AML-193 (cell line): ENCODE results near the gene COMMD1.
"Not testable (repeated sequence)": the region's sequence is repeated elsewhere in the genome, so short reads cannot be mapped to it uniquely, and the experiment has no call there.

ENCODE experiments used
- DNase-seq, 2 experiments: peaks; one replicate each; lab custom pipeline; 2025; lab: John Stamatoyannopoulos, UW

The COMMD1 gene

GRCh38 chr2:62142054-62142453 lies 236.6 kb downstream of the COMMD1 start:
- no peak for DNase-seq

GRCh38 chr2:62143696-62144095 lies 238.2 kb downstream of the COMMD1 start:
- DNase-seq = no peak

- DNase-seq = no peak
Observed at GRCh38 chr2:62144689-62145477, 239.4 kb downstream of the COMMD1 start.

- DNase-seq = peak; percentile 44 to 45
Observed at GRCh38 chr2:62145478-62146100, 240.1 kb downstream of the COMMD1 start.

- DNase-seq = not testable (repeated sequence)
Observed at GRCh38 chr2:62146790-62147189, 241.3 kb downstream of the COMMD1 start.

GRCh38 chr2:62147610-62148301 lies 242.3 kb downstream of the COMMD1 start:
- no peak for DNase-seq

GRCh38 chr2:62149708-62150107 lies 244.2 kb downstream of the COMMD1 start:
- DNase-seq = no peak

- DNase-seq = no peak
Observed at GRCh38 chr2:62150597-62151305, 245.3 kb downstream of the COMMD1 start.

- no peak for DNase-seq
Observed at GRCh38 chr2:62151306-62151638, 245.8 kb downstream of the COMMD1 start.

- DNase-seq = no peak
Observed at GRCh38 chr2:62152000-62152399, 246.5 kb downstream of the COMMD1 start.

GRCh38 chr2:62156861-62157496 lies 251.5 kb downstream of the COMMD1 start:
- DNase-seq = no peak

- no peak for DNase-seq
Observed at GRCh38 chr2:62158444-62159121, 253.1 kb downstream of the COMMD1 start.

- DNase-seq = not testable (repeated sequence)
Observed at GRCh38 chr2:62160691-62161090, 255.2 kb downstream of the COMMD1 start.

- no peak for DNase-seq
Observed at GRCh38 chr2:62163106-62163831, 257.8 kb downstream of the COMMD1 start.

- DNase-seq = no peak
Observed at GRCh38 chr2:62163834-62164233, 258.4 kb downstream of the COMMD1 start.

- DNase-seq = no peak
Observed at GRCh38 chr2:62175728-62176127, 270.3 kb downstream of the COMMD1 start.

- DNase-seq = no peak
Observed at GRCh38 chr2:62176801-62177200, 271.3 kb downstream of the COMMD1 start.

GRCh38 chr2:62177392-62178049 lies 272.0 kb downstream of the COMMD1 start:
- DNase-seq = no peak

GRCh38 chr2:62178741-62179271 lies 273.3 kb downstream of the COMMD1 start:
- DNase-seq = no peak

- no peak for DNase-seq
Observed at GRCh38 chr2:62180975-62181374, 275.5 kb downstream of the COMMD1 start.
